GM04503 (cell line): ENCODE results near the gene FBP1.

Experiments used
- DNase-seq: peaks from one replicate; pipeline ENCODE4 v3.0.0-alpha.2; 2012; ENCODE audit warnings: low read depth

Gene FBP1

DNA sequence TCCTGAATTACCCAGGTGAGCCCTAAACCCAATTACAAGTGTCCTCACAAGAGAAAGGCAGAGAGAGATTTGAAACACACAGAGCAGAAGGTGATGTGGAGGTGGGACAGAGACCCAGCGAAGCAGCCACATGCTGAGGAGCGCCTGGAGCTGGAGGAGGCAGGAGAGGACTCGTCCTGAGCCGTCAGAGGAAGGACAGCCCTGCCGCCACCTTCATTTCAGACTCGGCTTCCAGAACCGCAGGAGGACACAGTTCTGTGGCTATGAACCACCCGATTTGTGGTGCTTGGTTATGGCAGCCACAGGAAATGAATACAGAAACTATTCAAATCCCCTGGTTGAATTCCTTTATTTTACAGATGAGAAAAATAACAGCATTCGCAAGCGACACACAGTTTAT, 16.4 kb upstream of the FBP1 start:
- DNase-seq: no peak

DNA sequence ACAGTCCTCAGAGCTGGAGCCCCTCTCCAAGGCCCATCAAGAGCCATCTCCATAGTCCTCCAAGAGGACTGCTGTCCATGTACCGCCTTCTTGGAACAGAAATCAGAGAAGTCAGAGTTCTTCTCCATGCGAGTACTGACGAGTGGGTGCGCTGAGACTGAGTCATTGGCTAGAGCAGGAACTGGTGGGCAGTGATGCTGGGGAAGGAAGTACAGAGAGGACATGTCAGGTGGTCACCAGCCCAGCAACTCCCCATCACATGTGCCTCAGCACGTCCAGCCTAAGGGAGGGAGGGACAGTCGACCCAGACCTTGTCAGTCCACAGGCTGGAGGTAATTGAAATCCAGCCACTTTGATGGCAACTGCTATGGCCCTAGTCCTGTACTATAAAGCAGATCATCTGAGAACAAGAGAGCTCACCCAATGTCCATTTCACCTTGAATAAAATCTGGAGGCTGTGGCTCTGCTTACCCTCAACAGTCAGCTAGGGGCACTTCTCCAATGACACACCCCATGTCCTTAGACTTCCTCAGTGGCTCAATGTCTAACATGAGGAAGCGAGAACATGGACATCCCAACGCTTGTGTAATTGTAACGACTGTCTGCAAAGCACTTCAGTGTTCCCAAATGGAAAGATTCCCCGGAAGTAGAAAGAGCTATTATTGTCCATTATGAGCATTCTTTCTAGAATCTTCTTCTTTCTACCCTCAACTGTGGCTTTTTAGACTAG, 15.0 kb upstream of the FBP1 start:
- no peak for DNase-seq

DNA sequence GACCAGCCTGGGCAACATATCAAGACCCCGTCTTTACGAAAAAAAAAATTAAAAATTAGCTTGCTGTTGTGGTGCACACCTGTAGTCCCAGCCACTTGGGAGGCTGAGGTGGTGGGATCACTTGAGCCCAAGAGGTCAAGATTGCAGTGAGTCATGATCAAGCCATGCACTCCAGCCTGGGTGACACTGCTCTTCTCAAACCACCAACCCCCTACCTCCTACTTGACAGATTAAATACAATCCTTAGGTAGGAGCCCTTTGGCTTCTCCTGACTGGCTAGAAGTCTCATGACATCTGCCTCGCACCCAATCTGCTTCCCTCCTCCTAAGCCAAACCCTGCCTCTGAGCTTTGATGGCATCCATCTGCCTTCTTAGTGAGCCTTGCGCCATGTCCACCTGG, 11.6 kb upstream of the FBP1 start:
- DNase-seq: no peak

DNA sequence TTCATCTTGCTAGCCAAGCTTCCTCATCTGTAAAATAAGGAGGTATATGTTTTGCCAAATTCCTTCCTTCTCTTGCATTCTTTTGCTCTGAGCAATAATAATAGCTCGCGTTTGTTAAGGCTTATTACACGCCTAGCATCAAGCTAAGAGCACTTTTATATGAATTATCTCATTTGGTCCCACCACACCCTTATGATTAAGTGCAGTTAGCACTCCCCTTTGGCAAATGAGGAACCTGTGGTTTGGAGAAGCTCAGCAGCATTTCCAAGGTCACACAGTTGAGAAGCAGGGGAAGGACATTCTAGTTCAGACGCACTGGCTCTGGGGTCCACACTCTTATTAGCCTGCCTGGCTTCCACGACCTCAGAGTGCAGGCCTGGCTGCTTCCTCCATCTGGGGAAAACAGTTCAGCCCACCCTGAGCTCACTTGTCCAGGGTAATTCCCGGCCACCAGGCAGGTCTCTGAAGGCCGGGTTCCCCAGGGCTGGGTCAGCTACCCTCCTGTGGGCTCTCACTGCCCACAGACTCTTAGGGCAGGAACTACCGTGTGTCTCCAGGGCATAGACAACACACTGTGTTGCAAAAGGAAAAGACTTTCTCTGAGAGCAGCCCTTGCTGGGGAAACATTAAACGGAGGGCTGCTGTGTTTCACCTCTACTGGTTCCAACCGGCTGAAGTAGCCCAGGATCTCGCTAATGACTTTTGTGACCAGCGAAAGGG, 9.9 kb upstream of the FBP1 start:
- DNase-seq: peak; percentile 57

DNA sequence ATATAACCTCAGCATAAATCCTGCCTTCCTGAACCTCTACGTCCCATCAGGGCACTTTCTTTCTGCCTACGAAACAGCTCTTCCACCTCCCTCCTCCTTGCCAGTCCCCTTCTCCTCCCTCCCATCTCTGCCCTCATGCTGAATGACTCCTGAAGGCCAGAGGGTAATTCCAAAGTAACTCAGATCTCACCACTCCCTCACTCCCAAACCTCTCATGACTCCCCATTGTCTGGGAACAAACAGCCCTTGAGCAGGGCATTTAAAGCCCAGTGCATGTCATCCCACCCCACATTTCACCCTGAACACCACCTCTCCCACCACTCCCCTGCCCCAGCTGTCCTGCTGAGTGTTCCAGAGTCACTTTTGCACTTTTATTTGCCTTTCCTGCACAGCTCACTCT, 8.9 kb upstream of the FBP1 start:
- no peak for DNase-seq

DNA sequence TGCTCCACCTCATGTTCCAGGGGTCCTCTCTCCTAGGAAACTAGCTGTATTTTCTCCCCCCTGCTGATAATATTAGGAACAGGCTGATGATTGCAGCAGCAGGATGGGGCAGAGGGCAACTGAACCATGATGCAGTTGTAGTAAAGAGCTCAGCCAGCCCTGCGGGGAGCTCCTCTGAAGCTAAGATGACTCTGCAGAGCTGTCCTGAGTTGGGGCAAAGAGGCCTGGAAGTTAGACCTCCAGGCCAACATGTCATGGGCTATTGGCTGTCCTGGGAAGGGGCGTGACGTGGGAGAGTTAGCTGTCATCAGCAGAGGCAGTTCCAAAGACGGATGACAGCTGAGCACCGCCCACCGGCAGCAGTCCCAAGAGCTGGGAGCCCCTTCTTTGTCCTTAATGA, 6.6 kb upstream of the FBP1 start:
- no peak for DNase-seq

DNA sequence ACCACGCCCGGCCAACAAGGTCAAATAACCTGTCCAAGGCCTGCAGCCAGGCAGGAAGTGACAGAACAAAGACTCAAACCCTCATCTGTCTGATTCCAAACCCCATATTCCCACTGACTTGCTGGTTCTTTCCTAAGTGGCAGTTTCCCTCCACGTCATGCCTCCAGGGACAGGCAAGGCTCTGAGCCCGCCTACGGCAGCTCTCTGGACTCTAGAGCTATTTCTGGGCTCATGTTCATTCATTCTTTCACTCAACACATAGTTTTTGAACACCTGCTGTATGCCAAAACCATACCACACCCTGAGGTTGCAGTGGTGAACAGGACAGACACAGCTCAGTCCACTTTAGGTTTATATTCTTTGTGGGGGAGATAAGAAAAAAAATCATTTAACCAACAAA, 5.2 kb upstream of the FBP1 start:
- no peak for DNase-seq

DNA sequence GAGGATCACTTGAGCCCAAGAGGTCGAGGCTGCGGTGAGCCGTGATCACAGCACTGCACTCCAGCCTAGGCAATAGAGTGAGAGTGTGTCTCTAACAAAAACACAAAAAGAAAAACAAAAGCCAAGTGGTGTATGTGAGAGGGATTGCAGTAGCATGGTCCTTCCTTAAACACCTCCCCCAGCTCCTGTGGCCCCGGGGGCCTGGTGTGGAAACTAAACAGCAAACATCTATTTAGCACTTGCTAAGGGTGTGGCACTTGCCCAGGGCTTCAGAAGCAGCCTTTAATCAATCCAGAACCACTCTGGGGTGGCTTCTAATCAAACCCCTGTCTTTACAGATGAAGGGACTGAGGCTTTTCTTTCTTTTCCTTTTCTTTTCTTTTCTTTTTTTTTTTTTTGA, 4.4 kb upstream of the FBP1 start:
- DNase-seq: no peak

DNA sequence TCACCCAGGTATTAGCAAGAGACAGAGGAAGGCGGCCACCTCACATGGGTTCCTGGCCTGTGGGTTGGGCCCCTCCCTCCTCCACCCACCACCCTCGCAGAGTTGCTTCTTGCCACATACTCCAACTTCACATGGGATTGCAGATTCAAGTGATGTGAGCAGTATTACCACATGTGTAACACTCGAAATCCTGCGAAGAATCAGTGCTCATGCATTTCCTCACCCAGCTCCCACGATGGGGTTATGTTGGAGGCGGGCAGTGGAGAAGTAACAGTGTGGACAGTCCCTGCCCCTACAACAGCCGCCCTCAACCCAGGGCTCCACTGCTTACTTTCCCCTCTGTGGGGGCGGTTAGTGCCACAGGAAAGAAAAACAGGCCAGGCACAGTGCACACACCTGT, 3.9 kb upstream of the FBP1 start:
- DNase-seq: no peak

DNA sequence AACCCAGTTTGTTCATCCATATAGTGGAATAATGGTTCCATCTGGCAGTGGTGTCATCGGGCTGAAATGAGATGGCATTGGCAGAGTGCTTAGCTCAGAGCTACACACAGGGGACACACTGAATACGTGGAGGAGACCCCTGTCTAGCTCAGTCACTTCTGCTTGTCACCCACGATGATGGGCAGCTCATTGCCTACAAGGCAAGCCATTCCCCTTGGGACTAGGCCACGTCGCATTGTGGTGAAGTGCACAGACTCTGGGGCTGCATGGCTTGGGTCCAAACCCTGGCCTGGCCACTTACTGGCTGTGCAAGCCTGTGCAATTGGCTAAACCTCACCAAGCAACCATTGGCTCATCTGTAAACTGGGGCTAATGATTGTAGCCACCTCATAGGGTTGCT, 3.2 kb upstream of the FBP1 start:
- DNase-seq: no peak

DNA sequence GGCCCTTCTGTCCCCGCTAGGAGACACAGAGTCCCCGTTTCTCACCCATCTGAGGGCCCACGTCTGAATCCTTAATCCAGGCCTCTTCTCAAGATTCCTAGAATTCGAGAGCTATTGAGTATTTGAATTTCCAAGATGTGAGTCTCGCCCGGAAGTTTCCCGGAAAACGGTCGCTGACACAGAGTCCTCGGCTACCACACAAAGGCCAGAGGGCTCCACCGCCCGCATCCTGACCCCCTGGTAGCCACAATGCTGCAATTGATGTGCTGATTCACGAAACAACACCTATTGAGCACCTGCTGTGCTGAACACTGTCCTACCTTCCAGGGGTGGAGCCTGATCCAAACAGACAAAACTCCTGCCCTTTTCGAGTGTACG, 670 bp upstream of the FBP1 start:
- DNase-seq: no peak

DNA sequence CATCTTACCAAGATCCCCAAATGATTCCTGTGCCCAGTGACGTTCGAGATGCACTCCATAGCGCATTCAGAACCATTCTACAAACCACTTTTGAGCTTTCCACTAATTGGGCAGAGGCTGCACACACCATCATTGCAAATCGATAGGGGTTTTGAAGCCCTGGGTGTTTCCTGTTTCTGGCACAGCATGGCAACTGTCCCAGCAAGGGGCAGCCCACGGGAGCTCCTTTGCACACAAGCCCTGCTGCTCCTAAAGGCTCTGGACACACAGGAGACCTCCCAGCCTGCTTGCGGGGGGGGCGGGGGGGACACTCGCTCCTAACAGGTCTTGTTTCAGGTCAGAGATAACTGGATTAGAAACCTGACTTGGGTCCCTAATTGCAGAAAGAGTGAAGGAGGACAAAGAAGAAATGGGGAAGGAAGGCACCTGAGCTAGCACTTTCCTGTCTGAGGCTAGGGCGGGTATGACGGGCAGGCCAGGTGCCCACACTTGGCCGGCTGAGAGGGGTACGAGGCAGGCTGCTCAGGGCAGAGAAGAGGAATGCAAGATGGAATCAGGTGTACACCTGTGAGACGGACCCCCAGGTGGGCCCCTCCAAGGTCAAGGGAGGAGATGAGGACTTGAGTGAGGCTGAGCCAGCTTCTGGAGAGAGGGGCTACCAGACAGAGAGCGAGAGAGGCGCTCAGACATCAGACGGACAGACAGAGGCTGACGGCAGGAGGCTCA, 820 bp downstream of the FBP1 start:
- no peak for DNase-seq

DNA sequence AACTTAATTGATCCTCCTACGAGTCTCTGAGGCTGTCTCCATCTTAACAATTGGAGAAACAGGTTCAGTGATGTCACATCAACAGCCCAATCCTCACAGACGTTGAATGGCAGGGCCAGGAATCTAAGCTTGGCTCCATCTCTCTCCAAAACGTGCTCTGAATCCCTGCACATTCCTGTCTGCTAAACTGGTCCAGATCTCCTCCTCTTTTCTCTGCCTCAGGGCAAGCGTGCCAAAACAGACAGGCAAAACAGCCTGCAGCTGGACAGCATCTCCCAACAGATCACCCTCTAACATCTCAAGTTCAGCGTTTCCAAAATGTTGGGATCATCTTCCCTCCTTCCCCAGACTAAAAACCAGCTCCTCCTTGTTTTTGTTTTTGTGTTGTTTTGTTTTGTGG, 6.6 kb downstream of the FBP1 start:
- DNase-seq: peak; percentile 16

DNA sequence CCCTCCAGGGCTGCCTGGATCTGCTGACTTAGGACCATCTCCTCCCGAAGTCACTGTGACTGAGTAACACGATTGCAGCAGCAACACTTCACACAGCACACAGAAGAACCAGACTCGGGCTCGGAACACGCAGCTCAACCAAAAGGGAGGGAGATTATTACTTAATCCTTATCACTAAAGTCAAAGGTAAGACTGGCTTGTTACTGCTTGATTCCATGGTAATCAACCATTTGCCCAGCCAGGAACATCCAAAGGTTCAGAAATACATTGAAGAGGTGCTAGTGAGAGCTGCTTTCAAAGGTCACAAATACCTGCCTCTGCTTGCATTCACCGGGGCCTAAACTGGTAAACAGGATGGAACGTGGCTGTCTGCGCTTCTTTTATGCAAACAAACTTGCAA, 7.7 kb downstream of the FBP1 start:
- no peak for DNase-seq

DNA sequence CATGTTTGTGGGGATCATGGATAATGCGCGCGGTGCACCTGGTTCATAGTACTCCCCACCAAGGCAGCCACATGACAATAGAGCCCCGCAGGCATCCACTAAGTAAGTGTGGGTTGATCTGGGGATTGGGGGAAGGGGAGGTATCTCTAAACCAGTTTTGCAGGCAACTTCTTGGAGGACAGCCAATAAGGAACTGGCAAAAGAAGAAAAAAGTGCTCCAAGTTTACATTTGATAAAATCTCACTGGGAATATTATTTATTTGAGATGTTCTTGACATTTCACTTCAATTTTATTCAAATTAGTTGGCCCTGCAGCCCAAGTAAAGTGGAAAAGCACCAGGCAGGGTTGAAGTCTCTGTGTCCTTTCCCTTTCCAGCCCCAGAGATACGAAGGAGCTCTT, 8.5 kb downstream of the FBP1 start:
- no peak for DNase-seq

DNA sequence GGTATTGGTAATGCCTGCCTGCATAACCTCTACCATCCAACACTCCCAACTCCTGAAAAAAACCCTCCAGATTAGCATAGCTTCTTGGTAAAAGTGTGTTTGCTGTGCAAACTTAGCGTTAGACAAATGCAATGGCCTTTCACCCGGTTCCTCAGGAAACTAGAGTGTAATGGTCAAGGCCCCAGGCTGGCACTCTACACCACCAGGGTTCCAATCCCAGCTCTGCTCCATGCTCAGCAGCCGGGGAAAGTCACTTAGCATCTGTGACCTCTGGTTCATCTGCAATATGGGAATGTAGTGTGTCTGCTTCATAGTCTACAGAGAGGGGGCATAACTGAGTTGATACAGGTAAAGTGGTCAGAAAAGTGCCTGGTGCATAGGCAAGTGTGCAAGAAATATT, 9.0 kb downstream of the FBP1 start:
- no peak for DNase-seq

DNA sequence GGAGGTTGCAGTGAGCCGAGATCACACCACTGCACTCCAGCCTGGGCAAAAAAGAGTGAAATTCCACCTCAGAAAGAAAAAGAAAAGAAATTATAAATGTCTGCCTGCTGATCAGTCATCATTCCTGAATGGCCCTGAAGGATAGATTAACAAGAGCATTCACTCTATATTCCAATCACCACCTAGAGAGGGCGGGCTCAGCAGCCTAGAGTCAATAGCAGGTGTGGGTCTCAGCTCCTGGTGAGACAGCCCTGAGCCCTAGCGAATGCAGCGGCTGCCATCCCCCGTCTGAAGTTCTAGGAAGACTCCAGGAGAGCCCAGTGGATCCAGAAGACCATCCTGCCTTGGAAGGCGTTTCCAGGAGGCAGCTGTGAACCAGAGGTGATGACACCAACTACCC, 12.0 kb downstream of the FBP1 start:
- DNase-seq: no peak

DNA sequence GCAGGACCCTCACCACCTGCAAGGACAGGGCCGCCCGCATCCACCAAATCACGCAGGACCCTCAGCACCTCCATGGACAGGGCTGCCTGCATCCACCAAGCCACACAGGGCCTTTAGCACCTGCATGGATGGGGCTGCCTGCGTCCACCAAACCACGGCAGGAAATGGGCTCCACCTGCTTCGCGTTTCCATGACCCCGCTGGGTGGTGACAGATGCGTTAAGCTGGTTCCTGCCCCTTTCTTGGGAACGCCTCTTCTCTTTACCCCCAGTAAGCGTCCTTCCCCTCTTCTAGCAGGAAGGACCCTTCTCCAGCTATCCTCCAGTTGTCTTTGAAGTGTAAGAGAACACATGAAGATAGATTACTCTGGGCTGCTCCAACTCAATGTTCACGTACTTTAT, 13.5 kb downstream of the FBP1 start:
- DNase-seq: no peak

DNA sequence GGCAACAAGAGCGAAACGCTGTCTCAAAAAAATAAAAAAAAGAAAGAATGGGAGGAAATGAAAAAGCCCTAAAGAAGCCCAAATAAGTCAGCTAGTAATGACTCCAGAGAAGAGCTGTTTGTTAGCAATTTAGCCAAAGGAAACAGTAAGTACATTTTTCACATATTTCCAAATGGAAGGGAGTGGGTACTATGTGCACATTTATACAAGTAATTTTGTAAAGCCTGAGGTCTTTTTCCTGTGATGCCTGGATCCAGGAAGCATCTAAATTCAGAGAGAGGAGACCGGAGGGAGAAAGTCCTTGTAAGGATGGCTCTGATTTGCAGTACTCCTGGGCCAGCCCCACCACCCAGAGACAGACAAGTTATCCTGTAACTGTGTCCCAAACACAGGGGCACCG, 14.7 kb downstream of the FBP1 start:
- no peak for DNase-seq

DNA sequence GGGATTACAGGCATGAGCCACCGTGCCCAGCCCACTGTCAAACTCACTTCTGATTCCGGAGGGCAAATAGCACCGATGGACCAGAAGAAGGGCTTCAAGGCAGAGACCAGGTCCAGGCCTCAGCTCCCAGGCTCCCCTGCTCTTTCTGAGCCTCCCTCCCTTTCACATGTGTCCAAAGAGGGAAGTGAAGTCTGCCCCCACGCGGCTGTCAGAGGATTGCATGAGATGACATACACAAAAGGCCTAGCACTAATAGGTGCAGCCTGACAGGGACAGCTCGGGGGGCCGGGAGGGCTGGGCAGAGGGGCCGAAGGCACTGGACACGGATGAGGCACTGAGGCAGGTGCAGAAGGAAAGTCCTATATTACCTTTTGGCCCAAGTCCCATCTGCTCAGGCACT, 16.1 kb downstream of the FBP1 start:
- no peak for DNase-seq

DNA sequence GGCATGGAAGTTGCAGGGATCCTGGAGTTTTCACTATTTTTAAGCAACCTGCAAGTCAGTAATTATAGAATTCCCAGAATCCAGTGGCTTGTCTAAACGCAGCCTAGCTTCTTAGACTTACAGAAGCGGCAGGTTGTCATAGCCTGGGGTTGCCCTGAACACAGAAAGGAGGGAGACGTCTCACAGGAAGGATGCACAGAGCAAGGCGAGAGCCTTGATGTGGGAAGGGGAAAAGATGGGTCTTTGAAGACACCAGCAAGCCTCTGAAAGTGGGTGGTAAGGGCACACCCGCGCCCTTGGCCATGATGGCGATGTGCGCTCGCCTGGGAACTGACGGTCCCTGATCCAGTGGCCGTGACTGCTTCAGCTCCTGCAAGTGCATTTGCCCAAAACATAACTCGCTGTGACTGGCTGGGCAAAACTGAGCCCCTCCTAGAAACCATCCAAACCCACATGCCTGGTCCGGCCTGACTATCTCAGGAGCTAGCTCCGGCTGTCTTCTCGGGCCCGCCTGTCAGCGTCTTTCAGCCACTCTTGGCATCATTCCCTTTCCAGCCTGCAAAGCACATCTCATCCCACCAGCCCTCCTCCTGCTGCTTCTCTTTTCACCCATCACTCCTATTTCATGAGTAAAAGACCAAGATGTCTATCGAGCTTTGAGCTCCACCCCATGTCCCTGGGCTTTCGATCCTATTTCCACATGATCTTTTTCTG, 17.1 kb downstream of the FBP1 start:
- no peak for DNase-seq

DNA sequence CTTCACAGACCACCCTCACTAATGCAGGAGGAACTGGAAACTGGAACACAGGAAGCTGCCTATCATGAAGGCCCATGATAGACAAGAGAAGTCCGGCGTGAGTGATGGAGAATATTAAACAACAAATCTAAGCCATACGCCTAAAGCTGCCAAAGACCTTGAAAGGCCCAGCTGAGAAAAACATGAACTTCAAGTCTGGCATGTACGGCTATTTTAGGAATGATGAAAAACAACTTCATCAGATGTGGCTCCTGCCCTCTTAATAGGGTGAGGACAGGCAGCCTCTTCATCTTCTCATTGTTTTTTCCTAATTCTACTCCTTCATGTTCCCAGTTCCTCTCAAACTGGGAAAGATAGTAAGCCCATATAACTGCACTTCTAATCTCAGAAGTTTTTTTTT, 20.3 kb downstream of the FBP1 start:
- no peak for DNase-seq

DNA sequence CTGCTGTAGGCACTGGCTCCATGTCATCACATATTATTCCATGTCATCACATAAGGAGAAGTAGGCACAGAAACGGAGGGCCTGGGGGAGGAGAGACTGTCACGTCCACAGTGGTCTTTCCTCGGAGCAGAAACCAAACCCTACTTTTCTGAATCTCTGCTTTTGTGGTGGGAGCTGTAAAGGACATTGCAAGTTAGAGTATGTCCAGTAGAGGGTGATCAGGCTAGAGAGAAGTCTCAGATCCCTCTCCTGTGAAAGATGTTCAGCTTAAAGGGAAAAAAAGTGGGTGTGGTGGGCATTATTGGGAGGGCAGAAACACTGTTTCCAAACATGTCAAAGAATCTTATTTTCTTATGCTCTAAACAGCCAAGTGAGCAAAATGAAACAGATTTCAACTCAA, 26.3 kb downstream of the FBP1 start:
- DNase-seq: no peak
